GM21360 (cell line): ENCODE data around the gene ATP5MC3.

Experiments used
- ATAC-seq: cut with Tn5 transposase; IDR thresholded peaks from one replicate; pipeline ENCODE4 v1.9.1; 2021; ENCODE audit warnings: mild to moderate bottlenecking, moderate library complexity; ENCODE audit not compliant: unreplicated experiment

Gene ATP5MC3

GRCh38 chr2:175168564-175168945 lies 13.0 kb downstream of the ATP5MC3 start:
- ATAC-seq, result peak; percentile 25

DNA sequence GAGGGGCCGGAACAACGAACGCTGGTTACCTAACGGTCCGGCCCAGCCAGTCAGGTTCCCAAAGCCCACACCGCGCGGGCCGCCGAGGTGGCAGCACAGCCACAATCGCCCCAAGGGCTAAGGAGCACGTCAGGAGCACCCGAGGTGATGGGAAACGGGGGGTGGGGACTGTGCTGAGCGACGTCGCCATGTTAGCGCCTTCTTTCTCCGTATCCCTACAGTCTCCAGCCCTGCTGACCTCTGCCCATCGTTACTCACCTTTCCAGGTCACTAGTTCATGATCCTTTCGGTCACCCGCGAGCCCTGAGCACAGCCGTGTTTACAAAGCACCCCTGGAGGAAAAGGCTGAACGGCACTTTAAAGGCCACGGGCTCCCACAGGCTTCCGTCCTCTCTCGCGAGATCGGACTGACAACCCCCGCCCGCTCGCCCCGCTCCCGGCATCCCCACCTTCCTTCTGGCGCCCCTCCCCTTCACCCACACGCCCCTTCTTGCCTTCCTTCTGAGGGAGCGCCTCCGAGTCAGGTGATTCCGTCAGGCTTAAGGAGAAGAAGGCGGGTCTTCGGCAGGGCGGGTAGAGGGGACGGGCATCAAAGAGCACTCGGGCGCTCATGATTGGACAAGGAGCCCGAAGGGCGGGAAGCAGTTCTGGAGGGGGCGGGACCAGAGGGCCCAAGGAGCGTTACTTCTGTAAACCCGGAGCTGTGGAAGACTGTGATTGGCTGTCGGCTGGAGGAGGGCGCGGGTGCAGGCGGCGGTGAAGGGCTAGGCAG lies 13.5 kb downstream of the ATP5MC3 start, which contains the start of gene ATF2:
ATF2 (minus strand) TSS at position 412 of the 772 bp plus-strand sequence. CDS start 31,760 bp downstream, outside the sequence.
- peak; percentile 95 for ATAC-seq

DNA sequence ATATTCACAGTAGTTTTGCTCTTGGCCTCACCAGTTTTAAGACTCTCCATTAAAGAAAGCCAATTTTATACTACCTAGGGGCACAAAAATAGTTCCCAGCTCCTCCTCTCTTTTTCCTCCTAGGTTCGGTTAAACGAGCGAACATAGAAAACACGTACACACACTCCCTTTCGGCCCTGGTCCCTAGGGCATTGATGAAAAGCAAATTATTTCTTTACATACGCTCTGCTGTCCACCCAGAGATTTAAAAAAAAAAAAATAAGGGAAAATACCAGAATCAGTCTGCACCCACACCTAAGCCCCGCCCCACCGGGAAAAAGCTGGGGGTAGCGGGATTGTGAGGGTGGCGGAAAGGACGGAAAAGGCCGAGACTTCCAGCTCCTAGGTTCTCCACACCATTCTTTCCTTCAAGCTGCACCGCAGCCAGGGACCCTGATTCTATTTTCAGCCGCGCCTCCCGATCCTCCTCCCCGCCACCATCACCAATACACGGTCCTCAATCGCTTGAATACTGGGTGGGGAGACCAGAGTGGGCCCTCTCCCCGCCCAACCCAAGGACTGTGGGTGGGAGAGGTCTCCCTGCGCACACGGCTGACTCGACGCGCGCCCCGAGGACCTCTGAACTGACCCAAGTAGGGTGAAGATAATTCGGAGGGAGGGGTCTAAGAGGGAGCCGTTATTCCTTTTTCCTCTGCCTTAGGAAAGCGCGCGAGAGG lies 14.3 kb downstream of the ATP5MC3 start:
- peak; percentile 0 for ATAC-seq

DNA sequence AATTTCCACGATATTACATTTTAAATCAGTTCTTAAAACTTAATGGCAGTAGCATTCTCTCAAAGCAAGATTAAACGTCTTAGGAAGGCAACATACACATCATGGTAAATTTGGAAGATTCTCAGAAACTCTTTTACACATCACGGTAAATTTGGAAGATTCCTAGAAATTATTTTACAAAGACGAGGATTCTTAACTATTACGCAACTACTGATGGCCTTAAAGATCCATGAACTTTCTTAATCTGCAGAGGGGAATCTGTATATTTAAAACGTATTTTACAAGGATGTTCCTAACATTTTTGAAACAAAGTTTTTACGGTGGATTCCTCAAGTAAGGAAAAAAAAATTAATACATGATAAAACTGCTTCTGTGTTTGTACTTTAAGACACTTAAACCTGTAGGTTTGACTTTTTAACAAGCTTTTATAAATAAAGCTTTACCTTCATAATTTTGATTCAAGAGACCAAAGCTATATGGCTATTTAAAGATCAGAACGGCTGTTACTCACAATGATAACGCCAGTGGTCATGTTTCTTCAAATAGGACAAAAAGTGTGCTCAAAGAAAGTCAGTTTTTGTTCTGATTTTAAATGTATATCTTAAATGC lies 15.2 kb downstream of the ATP5MC3 start:
- ATAC-seq, result no peak

DNA sequence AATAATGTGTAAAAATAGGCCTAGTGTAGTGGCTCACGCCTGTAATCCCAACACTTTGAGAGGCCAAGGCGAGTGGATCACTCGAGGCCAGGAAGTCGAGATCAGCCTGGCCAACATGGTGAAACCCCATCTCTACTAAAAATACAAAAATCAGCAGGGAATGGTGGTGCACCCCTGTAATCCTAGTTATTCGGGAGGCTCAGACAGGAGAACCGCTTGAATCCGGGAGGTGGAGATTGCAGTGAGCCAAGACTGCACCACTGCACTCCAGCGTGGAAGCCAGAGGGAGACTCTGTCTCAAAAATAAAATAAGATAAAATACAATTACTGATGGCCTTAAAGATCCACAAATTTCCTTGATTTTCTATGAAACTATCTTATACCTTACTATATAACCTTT lies 17.3 kb downstream of the ATP5MC3 start:
- ATAC-seq, result no peak

DNA sequence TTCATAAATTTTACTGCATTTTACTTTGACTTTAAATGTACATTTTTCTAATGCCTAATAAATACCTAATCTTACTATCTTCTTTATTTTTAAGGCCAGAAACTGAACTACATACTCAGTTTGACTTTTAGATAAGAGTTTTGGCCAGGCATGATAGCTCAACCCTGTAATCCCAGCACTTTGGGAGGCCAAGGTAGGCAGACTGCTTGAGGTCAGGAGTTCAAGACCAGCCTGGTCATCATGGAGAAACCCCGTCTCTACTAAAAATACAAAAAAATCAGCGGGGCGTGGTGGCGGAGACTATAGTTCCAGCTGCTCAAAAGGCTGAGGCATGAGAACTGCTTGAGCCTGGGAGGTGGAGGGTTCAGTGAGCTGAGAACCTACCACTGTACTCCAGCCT lies 22.6 kb downstream of the ATP5MC3 start:
- ATAC-seq, result no peak

DNA sequence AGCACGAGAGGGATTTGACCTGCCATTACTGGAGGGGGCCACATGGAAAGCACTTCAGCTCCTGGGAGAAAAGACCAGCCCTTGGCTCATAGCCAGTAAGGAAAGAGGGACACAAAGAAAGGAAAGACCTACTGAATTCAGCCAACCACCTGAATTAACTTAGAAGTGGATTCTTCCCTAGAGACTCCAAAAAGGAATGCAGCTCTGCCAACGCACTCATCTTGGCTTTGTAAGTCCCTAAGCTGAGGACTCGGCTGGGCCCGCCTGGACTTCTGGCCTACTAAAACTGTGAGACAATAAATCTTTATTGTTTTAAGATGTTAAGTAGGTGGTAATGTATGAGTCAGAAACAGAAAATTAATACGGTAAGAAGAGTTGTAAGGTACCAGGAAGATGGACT lies 25.0 kb downstream of the ATP5MC3 start:
- ATAC-seq, result no peak

DNA sequence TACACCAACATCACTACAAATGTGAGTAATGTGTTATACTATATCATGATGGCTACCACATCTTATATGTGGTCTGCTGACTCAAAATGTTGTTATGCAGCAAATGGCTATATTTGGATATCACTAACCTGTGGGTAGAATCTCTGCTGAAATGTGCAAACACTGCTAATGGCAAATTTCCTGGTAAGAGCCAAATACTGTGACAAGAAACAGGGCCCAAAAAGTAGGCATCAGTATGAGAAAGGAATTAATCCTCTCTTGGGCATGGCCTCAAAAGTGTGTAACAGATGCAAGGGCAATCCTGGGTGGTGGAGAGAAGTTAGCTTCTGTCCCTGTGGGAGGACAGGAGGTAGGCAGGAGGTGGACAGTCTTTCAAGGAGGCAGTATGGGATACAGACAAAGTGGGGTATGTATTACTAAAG lies 26.8 kb downstream of the ATP5MC3 start:
- peak; percentile 79 for ATAC-seq

DNA sequence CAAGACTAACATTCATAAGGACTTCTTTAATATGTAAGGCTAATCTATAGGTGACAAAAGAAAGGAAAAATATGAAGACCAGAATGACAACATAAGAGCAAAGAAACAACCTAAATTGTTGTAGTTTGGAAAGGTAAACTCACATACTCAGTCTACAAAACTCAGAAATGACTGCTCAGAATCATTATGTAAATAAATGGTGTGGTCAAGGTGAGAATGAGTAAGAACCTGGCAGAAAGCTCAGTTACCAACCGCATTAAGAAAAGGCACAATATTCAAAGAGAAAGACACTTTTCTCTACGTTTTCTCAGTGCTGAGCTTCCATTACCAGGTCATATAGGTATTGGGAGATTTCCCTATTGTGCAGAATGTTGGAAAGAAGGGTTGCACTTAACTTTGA lies 29.3 kb downstream of the ATP5MC3 start:
- ATAC-seq, result peak; percentile 46

DNA sequence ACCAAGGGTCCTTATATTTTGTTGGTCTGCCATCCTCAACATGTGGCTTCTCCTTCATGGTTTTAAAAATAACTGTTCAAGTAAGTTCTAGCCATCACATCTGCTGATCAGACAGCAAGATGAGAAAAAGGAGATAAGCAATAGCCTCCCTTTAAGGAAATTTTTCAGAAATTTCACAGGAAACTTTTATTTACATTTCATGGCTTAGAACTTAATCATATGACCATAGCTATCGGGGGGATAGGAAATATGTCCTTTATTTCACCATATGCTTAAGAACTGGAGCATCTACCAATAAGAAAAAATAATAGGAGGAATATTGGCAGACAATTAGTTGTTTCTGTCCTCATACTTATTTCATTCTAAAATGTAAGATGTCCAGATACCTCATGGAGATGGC lies 29.7 kb downstream of the ATP5MC3 start:
- no peak for ATAC-seq

- ATAC-seq, result no peak
Measured at GRCh38 chr2:175147186-175147585, 34.3 kb downstream of the ATP5MC3 start.

- no peak for ATAC-seq
Measured at GRCh38 chr2:175143678-175144077, 37.8 kb downstream of the ATP5MC3 start.

DNA sequence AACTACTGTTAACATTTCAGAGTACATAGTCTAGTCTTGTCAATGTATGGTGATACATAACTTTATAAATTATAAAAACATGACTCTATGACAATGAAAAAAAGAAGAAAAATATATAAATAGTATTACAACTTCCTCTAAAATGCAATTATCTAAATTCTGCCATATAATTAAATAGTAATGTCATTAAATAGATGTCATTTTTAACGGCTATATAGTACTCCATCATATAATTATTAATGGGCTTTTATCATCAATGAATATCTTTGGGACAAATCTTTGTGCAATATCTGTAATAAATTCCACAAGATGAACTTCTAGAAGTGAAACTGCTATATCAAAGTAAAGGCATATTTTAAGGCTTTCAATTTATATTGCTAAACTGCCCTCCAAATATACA lies 38.3 kb downstream of the ATP5MC3 start:
- ATAC-seq, result no peak

DNA sequence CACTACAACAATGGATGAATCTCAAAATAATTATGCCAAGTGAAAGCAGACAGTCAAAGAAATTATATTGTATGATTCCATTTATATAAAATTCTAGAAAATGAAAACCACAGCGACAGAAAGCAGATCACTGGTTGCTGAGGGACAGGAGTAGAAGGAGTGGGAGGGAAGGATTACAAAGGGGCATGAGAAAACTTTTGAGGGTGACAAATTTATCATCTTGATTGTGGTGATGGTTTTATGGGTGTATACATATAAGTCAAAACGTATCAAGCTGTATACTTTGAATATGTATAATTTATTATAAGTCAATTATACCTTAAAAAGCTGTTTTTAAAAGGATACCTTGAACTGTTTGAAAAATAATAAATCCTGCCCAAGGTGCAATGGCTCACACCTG lies 41.2 kb downstream of the ATP5MC3 start:
- ATAC-seq, result no peak

DNA sequence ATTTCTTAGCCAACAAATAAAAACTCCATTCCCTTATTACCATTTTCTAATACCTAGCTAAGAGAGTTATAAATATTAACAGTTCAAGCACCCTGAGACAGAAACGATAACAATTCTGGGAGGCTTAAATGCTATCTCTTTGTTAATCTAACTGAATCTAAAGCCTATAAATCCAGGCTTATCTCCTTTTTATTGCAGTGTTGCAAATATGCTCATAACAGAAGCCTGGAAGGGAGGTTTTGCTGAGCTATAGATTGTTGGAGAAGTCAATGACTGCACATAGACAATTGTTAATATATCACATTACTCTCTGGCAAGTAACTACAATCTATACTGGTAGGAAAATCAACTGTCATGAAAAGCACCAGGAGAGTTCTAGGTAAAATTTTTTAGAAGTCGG lies 43.7 kb downstream of the ATP5MC3 start:
- ATAC-seq, result no peak

DNA sequence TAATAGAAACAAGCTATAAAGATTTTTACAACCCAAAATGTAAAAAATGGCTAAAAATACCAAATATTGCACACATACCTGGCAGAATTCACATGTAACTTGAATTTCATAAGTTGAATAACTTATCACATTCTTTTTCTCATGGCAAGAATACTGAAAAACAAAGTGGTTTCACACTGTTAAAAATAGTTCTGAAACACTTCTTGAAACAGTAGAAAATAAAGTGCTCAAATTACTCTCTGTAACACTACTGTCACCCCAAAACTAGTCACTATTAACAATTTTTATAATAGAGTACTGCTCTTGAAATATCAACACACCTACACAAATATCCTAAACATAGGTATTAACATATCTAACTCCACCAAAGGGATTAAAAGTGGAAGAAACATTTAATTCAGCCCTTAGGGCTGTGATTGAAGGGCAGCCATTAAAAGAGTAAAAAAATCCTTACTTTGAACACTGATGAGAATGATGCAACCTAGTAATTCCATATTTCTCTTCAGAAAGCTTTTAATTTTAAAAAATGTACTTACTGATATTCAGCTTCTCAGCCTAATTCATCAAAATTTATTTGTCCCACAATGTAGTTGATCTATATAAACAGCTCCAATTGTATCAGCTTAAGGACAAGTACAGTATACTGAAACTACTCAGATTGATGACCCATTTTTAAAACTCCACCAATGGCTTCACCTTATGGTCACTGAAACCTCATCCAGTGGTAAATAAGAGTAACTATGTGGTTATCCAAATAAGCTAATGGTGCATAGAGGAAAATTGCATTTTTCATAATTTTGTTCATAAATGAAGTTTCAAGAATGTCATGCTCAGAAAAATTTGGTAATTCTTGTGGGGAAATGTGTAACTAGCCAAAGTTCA lies 44.9 kb downstream of the ATP5MC3 start:
- peak; percentile 62 for ATAC-seq

GRCh38 chr2:175135862-175136261 lies 45.6 kb downstream of the ATP5MC3 start:
- no peak for ATAC-seq

DNA sequence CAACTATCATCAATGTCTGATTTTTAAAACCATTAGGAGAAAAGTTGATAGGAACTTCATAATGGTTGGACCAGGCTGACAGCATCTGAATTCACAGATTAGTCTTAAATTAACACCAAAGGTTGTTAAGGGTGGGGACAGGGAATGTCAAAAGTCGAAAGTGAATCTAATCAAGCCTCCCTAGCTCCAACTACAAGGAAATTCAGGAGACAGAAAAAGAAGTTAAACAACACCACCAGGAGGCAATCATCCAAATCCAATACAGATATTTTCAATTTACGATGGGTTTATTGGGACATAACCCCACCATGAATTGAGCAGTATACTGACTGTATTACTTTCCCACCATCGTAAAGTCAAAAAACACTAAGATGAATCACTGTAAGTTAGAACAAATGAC lies 46.3 kb downstream of the ATP5MC3 start:
- ATAC-seq, result no peak

- ATAC-seq, result no peak
Measured at GRCh38 chr2:175131252-175131651, 50.3 kb downstream of the ATP5MC3 start.

DNA sequence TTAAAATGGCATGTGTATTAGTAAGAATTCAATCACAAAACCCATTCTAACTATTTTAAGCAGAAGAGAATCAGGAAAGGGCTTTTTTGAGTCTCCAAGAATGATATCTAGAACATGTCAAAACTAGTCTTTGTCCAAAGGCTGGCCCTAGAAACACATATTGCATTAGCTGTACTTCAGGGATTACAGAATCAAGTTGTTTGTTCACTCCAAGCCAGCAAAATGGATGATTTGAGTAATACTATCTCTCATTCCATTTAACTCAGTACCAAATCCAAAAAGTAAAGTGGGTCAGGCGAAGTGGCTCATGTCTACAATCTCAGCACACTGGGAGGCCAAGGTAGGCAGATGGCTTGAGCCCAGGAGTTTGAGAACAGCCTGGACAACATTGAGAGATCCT lies 54.8 kb downstream of the ATP5MC3 start:
- ATAC-seq, result no peak
